HepG2 (cell line): ENCODE measurements around the gene FCHO1. TPM values are rescaled to one million over a fixed set of nuclear protein-coding genes. Genes with fewer than 3 reads are reported as not detected.

Experiments used
- AHDC1 ChIP-seq: sonication (generic); formaldehyde crosslinking; IDR thresholded peaks from 2 replicates; pipeline ENCODE4 v1.5.1; 2020; ENCODE audit warnings: mild to moderate bottlenecking, missing genetic modification reagents, borderline replicate concordance
- FOXO1 ChIP-seq: sonication (generic); formaldehyde crosslinking; IDR thresholded peaks from 2 replicates; pipeline ENCODE4 v1.4.0; 2020; ENCODE audit warnings: missing genetic modification reagents
- KAT7 ChIP-seq: IDR thresholded peaks from 2 replicates; pipeline ENCODE4 v1.6.1; 2018; ENCODE audit warnings: borderline replicate concordance, missing compliant biosample characterization
- MAFF ChIP-seq: IDR thresholded peaks from 2 replicates; pipeline ENCODE4 v1.6.1; 2011; ENCODE audit warnings: low read depth, low read length, improper control_type of control experiment
- MIER3 ChIP-seq: IDR thresholded peaks from 2 replicates; pipeline ENCODE4 v1.6.1; 2016; ENCODE audit warnings: missing compliant biosample characterization, borderline replicate concordance
- MYNN ChIP-seq: sonication (generic); formaldehyde crosslinking; IDR thresholded peaks from 2 replicates; pipeline ENCODE4 v1.4.0; 2020; ENCODE audit warnings: mild to moderate bottlenecking, low read depth, missing genetic modification reagents
- NFE2 ChIP-seq: sonication (generic); formaldehyde crosslinking; IDR thresholded peaks from 2 replicates; pipeline ENCODE4 v1.4.0; 2020; ENCODE audit warnings: missing genetic modification reagents
- NFE2L2 ChIP-seq: fragments of 150-350 bp; IDR thresholded peaks from 2 replicates; pipeline ENCODE4 v1.6.1; 2014; ENCODE audit warnings: low read length
- RARG ChIP-seq: sonication (generic); formaldehyde crosslinking; IDR thresholded peaks from 2 replicates; pipeline ENCODE4 v1.4.0; 2020; ENCODE audit warnings: low read depth, mild to moderate bottlenecking, missing genetic modification reagents
- REL ChIP-seq: sonication (generic); formaldehyde crosslinking; conservative IDR thresholded peaks from 2 replicates; pipeline ENCODE4 v1.8.0; 2022; ENCODE audit warnings: mild to moderate bottlenecking, missing genetic modification reagents, moderate library complexity
- RORA ChIP-seq: sonication (generic); formaldehyde crosslinking; IDR thresholded peaks from 2 replicates; pipeline ENCODE4 v1.5.0; 2020; ENCODE audit warnings: mild to moderate bottlenecking, missing genetic modification reagents, moderate library complexity
- SALL1 ChIP-seq: sonication (generic); formaldehyde crosslinking; IDR thresholded peaks from 2 replicates; pipeline ENCODE4 v1.8.0; 2022; ENCODE audit warnings: mild to moderate bottlenecking, missing genetic modification reagents
- SNAPC2 ChIP-seq: sonication (generic); formaldehyde crosslinking; IDR thresholded peaks from 2 replicates; pipeline ENCODE4 v1.8.1; 2022; ENCODE audit warnings: mild to moderate bottlenecking, missing genetic modification reagents
- SRSF9 ChIP-seq: fragments of 200-400 bp; formaldehyde crosslinking; IDR thresholded peaks from 2 replicates; pipeline ENCODE4 v1.6.1; 2018; ENCODE audit warnings: borderline replicate concordance, mild to moderate bottlenecking, low read depth, low read length; ENCODE audit not compliant: insufficient read depth, poor library complexity, severe bottlenecking
- ZBTB7A ChIP-seq: sonication (generic); formaldehyde crosslinking; IDR thresholded peaks from 2 replicates; pipeline ENCODE4 v1.8.0; 2022; ENCODE audit warnings: mild to moderate bottlenecking, missing genetic modification reagents
- ZNF136 ChIP-seq: sonication (generic); formaldehyde crosslinking; IDR thresholded peaks from 2 replicates; pipeline ENCODE4 v1.8.1; 2022; ENCODE audit warnings: low read depth, mild to moderate bottlenecking, moderate library complexity, missing genetic modification reagents
- ZNF460 ChIP-seq: sonication (generic); formaldehyde crosslinking; IDR thresholded peaks from 2 replicates; pipeline ENCODE4 v1.5.1; 2020; ENCODE audit warnings: missing genetic modification reagents, mild to moderate bottlenecking, borderline replicate concordance
- ZNF501 ChIP-seq: sonication (generic); formaldehyde crosslinking; IDR thresholded peaks from 2 replicates; pipeline ENCODE4 v1.5.1; 2020; ENCODE audit warnings: mild to moderate bottlenecking, moderate library complexity, missing genetic modification reagents
- ZNF552 ChIP-seq: sonication (generic); formaldehyde crosslinking; IDR thresholded peaks from 2 replicates; pipeline ENCODE4 v1.9.0; 2022; ENCODE audit warnings: missing genetic modification reagents, mild to moderate bottlenecking, borderline replicate concordance
- ZNF558 ChIP-seq: sonication (generic); formaldehyde crosslinking; IDR thresholded peaks from 2 replicates; pipeline ENCODE4 v1.9.0; 2022; ENCODE audit warnings: mild to moderate bottlenecking, missing genetic modification reagents, borderline replicate concordance
- ZNF567 ChIP-seq: sonication (generic); formaldehyde crosslinking; IDR thresholded peaks from 2 replicates; pipeline ENCODE4 v1.8.1; 2023; ENCODE audit warnings: mild to moderate bottlenecking, missing genetic modification reagents, borderline replicate concordance
- ZNF605 ChIP-seq: sonication (generic); formaldehyde crosslinking; IDR thresholded peaks from 2 replicates; pipeline ENCODE4 v1.8.0; 2022; ENCODE audit warnings: mild to moderate bottlenecking, missing genetic modification reagents
- ZSCAN5A ChIP-seq: sonication (generic); formaldehyde crosslinking; IDR thresholded peaks from 2 replicates; pipeline ENCODE4 v1.8.0; 2022; ENCODE audit warnings: mild to moderate bottlenecking, missing genetic modification reagents, borderline replicate concordance
- polyA plus RNA-seq, 8 experiments: library from polyadenylated mRNA; depleted of rRNA in 3 of 8; stranded (reverse) in 7 of 8; unstranded in 1 of 8; fragments of >200 nt; fragmentation: Illumina TruSeq in 4 of 8; extraction: Trizol in 4 of 8; gene quantifications; 2 replicates each; pipeline versions ENCODE4 v1.2.1 to v1.2.3, GENCODE V29; 2011 to 2016; ENCODE audit warnings: low read depth in 4 of 8, missing spikeins in 1 of 8, mixed read lengths in 1 of 8; ENCODE audit not compliant: insufficient read depth in 1 of 8
- total RNA-seq, 5 experiments: library from RNA; depleted of rRNA; stranded (reverse); fragments of >200 nt; fragmentation: Illumina TruSeq; extraction: Trizol; gene quantifications; 2 replicates each; pipeline ENCODE4 v1.2.3, GENCODE V29; 2016; ENCODE audit warnings: low read depth in 1 of 5

The FCHO1 gene
- total and polyA plus RNA-seq, 2 of the 13 experiments (the other 11 are each of a cell fraction or from before 2014, with no cell fraction given), result 1.3 to 3.1 TPM

GRCh38 chr19:17794731-17795494 lies 43.6 kb downstream of the FCHO1 start, which contains the start of gene B3GNT3 (continued):
- TF ChIP-seq REL (CRISPR knock-in tag) (no peak), ZNF501 (CRISPR knock-in tag) (peak; percentile 43; the same call in 1 of the 2 replicates), AHDC1 (CRISPR knock-in tag) (no peak), SRSF9 (no peak), ZBTB7A (no peak), ZNF567 (CRISPR knock-in tag) (no peak), SALL1 (CRISPR knock-in tag) (peak; percentile 30; the same call in 1 of the 2 replicates), ZNF605 (CRISPR knock-in tag) (no peak), FOXO1 (CRISPR knock-in tag) (no peak; the same call in 1 of the 2 replicates), ZNF552 (no peak), ZNF460 (CRISPR knock-in tag) (no peak; the same call in 1 of the 2 replicates), ZNF136 (CRISPR knock-in tag) (no peak), KAT7 (CRISPR knock-in tag) (no peak; the same call in 1 of the 2 replicates), RARG (CRISPR knock-in tag) (no peak), SNAPC2 (CRISPR knock-in tag) (no peak), ZSCAN5A (CRISPR knock-in tag) (no peak), MIER3 (CRISPR knock-in tag) (0 out of 2 replicates have a peak, but pooled peaks have one; percentile 16), NFE2 (CRISPR knock-in tag) (no peak), RORA (no peak), NFE2L2 (no peak), MYNN (CRISPR knock-in tag) (no peak), ZNF558 (CRISPR knock-in tag) (no peak), MAFF (no peak)
